SK-N-SH (cell line): ENCODE results near the gene SPOCK1. TPM values are rescaled to one million over a fixed set of nuclear protein-coding genes. Genes with fewer than 3 reads are reported as not detected.

Experiments used
- CTCF ChIA-PET: fragments of 300-600, 350-600 bp; formaldehyde crosslinking; extraction: SDS; loops from one replicate; lab custom pipeline; 2021; lab: Yijun Ruan, JAX
- POLR2A ChIA-PET: fragments of 350-600 bp; sonication (Branson Sonifier 250); formaldehyde crosslinking; extraction: SDS; loops from one replicate; lab custom pipeline; 2020; ENCODE audit warnings: antibody characterized with exemption, inconsistent platforms; lab: Yijun Ruan, JAX
- DNase-seq: peaks from one replicate; pipeline ENCODE4 v3.0.0; 2012
- H2AFZ ChIP-seq: fragments of 200-600 bp; sonication (generic); 2 replicates; pipeline ENCODE4 v1.8.1; 2016; ENCODE audit warnings: antibody characterized with exemption, mild to moderate bottlenecking, low read depth
- H3F3A ChIP-seq: fragments of 200-600 bp; sonication (generic); replicated peaks from 2 replicates; pipeline ENCODE3; 2016; ENCODE audit warnings: antibody characterized with exemption, mild to moderate bottlenecking; ENCODE audit not compliant: insufficient read depth
- H3K27ac ChIP-seq, 2 experiments: fragments of 200-500 bp in 1 of 2; fragments of 200-600 bp in 1 of 2; sonication (Bioruptor generic) in 1 of 2; sonication (generic), shearing (Covaris generic) in 1 of 2; 2 replicates each; pipeline versions ENCODE4 v1.5.1 to v1.6.1; 2014 to 2016; ENCODE audit warnings: low read depth in 2 of 2, inconsistent platforms in 1 of 2, low read length in 1 of 2, mild to moderate bottlenecking in 1 of 2, mixed read lengths in 1 of 2
- H3K27me3 ChIP-seq: fragments of 200-600 bp; sonication (generic), shearing (Covaris generic); 2 replicates; pipeline ENCODE4 v1.6.1; 2016; ENCODE audit warnings: mixed run types; ENCODE audit not compliant: insufficient read depth
- H3K36me3 ChIP-seq, 2 experiments: fragments of 200-500 bp in 1 of 2; fragments of 200-600 bp in 1 of 2; sonication (Bioruptor generic) in 1 of 2; sonication (generic) in 1 of 2; replicated peaks in 1 of 2; 2 replicates each; pipeline versions ENCODE3 to v1.5.1; 2014 to 2016; ENCODE audit warnings: low read length in 1 of 2, mild to moderate bottlenecking in 1 of 2; ENCODE audit not compliant: insufficient read depth in 2 of 2, control insufficient read depth in 1 of 2
- H3K4me1 ChIP-seq, 2 experiments: fragments of 200-500 bp in 1 of 2; fragments of 200-600 bp in 1 of 2; sonication (Bioruptor generic) in 1 of 2; sonication (generic), shearing (Covaris generic) in 1 of 2; 2 replicates each; pipeline versions ENCODE4 v1.5.1 to v1.6.1; 2014 to 2016; ENCODE audit warnings: low read depth in 1 of 2, low read length in 1 of 2, mixed run types in 1 of 2; ENCODE audit not compliant: insufficient read depth in 2 of 2, control insufficient read depth in 1 of 2
- H3K4me2 ChIP-seq: fragments of 200-600 bp; sonication (generic), shearing (Covaris generic); 2 replicates; pipeline ENCODE4 v1.6.1; 2017; ENCODE audit warnings: mixed run types
- H3K4me3 ChIP-seq, 2 experiments: fragments of 200-500 bp in 1 of 2; fragments of 200-600 bp in 1 of 2; sonication (Bioruptor generic) in 1 of 2; sonication (generic), shearing (Covaris generic) in 1 of 2; 2 replicates each; pipeline versions ENCODE4 v1.5.1 to v1.8.1; 2014 to 2016; ENCODE audit warnings: low read depth in 2 of 2, inconsistent platforms in 1 of 2, low read length in 1 of 2, mild to moderate bottlenecking in 1 of 2, mixed read lengths in 1 of 2, moderate library complexity in 1 of 2
- H3K79me2 ChIP-seq: fragments of 200-600 bp; sonication (generic); 2 replicates; pipeline ENCODE4 v1.8.1; 2017; ENCODE audit warnings: mild to moderate bottlenecking; ENCODE audit not compliant: insufficient read depth
- H3K9ac ChIP-seq: fragments of 200-600 bp; sonication (generic); 2 replicates; pipeline ENCODE4 v1.6.1; 2017; ENCODE audit warnings: mixed run types
- H3K9me2 ChIP-seq: fragments of 200-600 bp; sonication (generic); 2 replicates; pipeline ENCODE4 v1.6.1; 2017; ENCODE audit warnings: mixed run types
- H3K9me3 ChIP-seq: fragments of 200-600 bp; sonication (generic); 2 replicates; pipeline ENCODE4 v1.6.1; 2017; ENCODE audit warnings: mixed run types, mild to moderate bottlenecking, moderate library complexity
- H4K20me1 ChIP-seq: fragments of 200-600 bp; sonication (generic); 2 replicates; pipeline ENCODE4 v1.6.1; 2017; ENCODE audit warnings: mild to moderate bottlenecking, mixed run types; ENCODE audit not compliant: insufficient read depth
- CHD2 ChIP-seq: fragments of 150-350 bp; IDR thresholded peaks from 2 replicates; pipeline ENCODE4 v1.6.1; 2018; ENCODE audit warnings: low read length; ENCODE audit not compliant: partially characterized antibody
- EZH2phosphoT487 ChIP-seq: fragments of 200-600 bp; sonication (generic); IDR thresholded peaks from 2 replicates; pipeline ENCODE4 v1.6.1; 2017; ENCODE audit warnings: low read depth, mixed run types, mild to moderate bottlenecking, antibody characterized with exemption, moderate library complexity, borderline replicate concordance
- FOSL2 ChIP-seq: IDR thresholded peaks from 2 replicates; pipeline ENCODE4 v1.4.0; 2012; ENCODE audit warnings: low read depth, mild to moderate bottlenecking, moderate library complexity, borderline replicate concordance
- GATA2 ChIP-seq: sonication (generic); formaldehyde crosslinking; IDR thresholded peaks from 2 replicates; pipeline ENCODE4 v1.5.0; 2020; ENCODE audit warnings: mild to moderate bottlenecking, missing genetic modification reagents
- MEF2A ChIP-seq: IDR thresholded peaks from 2 replicates; pipeline ENCODE4 v1.4.0; 2012; ENCODE audit warnings: low read depth, borderline replicate concordance
- NRF1 ChIP-seq: IDR thresholded peaks from 2 replicates; pipeline ENCODE4 v1.6.1; 2012; ENCODE audit warnings: low read depth, mild to moderate bottlenecking, low read length
- RCOR1 ChIP-seq: fragments of 150-350 bp; IDR thresholded peaks from 2 replicates; pipeline ENCODE4 v1.6.1; 2017; ENCODE audit warnings: antibody characterized with exemption, low read length
- TEAD4 ChIP-seq: IDR thresholded peaks from 2 replicates; pipeline ENCODE4 v1.4.0; 2012; ENCODE audit warnings: mild to moderate bottlenecking, borderline replicate concordance; ENCODE audit not compliant: insufficient read depth
- WGBS: methylation state at CpG from one replicate; pipeline ENCODE4 v1.1.6; 2017; ENCODE audit warnings: low lambda C conversion rate; 5-methylcytosine and 5-hydroxymethylcytosine counted together
- polyA plus RNA-seq, 3 experiments: library from polyadenylated mRNA; depleted of rRNA; stranded (reverse); fragments of >200 nt; gene quantifications; 2 replicates each; pipeline ENCODE4 v1.2.3, GENCODE V29; 2012
- TF ChIP-seq, protein P1 (sequence below): IDR thresholded peaks from 2 replicates; pipeline ENCODE4 v1.4.0; 2012; ENCODE audit warnings: low read depth, borderline replicate concordance
- TF ChIP-seq, protein P2 (sequence below): fragments of 200-600 bp; sonication (generic); IDR thresholded peaks from 2 replicates; pipeline ENCODE4 v1.6.1; 2017; ENCODE audit warnings: antibody characterized with exemption, mild to moderate bottlenecking, moderate library complexity
- TF ChIP-seq, protein P3 (sequence below): IDR thresholded peaks from 2 replicates; pipeline ENCODE4; 2012
- TF ChIP-seq, protein P4 (sequence below): fragments of 150-350 bp; IDR thresholded peaks from 2 replicates; pipeline ENCODE4 v1.6.1; 2017; ENCODE audit warnings: antibody characterized with exemption, low read length, low read depth, borderline replicate concordance
- TF ChIP-seq, protein P5 (sequence below): IDR thresholded peaks from 2 replicates; pipeline ENCODE4 v1.4.0; 2012; ENCODE audit warnings: low read depth

The SPOCK1 gene
- polyA plus RNA-seq, 1 of the 3 experiments (the other 2 are of a cell fraction), result 11.3 TPM

DNA sequence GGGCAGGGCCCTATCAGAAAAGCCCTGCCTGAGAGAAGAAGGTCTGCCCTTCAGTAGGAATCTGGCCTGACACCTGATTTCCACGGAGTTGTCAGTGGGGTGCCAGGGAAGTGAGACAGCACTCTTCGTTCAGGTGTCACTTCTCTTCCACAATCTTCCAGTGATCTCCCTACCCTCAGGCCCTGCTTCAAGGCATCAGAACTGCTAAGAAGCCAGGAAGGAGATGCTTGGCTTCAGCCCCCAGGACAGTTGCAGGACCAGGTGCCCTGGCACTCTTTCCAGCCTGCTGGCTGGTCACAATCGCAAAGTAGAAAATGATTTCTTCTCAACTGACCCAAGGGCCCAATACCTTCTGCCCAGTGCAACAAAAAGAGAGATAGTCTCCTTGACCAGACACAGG lies 50.3 kb downstream of the SPOCK1 start:
- no peak for TF ChIP-seq GATA2 (CRISPR knock-in tag)
- TF ChIP-seq TEAD4, result no peak
- TF ChIP-seq, protein P1, sequence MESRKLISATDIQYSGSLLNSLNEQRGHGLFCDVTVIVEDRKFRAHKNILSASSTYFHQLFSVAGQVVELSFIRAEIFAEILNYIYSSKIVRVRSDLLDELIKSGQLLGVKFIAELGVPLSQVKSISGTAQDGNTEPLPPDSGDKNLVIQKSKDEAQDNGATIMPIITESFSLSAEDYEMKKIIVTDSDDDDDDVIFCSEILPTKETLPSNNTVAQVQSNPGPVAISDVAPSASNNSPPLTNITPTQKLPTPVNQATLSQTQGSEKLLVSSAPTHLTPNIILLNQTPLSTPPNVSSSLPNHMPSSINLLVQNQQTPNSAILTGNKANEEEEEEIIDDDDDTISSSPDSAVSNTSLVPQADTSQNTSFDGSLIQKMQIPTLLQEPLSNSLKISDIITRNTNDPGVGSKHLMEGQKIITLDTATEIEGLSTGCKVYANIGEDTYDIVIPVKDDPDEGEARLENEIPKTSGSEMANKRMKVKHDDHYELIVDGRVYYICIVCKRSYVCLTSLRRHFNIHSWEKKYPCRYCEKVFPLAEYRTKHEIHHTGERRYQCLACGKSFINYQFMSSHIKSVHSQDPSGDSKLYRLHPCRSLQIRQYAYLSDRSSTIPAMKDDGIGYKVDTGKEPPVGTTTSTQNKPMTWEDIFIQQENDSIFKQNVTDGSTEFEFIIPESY, result no peak
- TF ChIP-seq RCOR1, result no peak
- TF ChIP-seq, protein P2, sequence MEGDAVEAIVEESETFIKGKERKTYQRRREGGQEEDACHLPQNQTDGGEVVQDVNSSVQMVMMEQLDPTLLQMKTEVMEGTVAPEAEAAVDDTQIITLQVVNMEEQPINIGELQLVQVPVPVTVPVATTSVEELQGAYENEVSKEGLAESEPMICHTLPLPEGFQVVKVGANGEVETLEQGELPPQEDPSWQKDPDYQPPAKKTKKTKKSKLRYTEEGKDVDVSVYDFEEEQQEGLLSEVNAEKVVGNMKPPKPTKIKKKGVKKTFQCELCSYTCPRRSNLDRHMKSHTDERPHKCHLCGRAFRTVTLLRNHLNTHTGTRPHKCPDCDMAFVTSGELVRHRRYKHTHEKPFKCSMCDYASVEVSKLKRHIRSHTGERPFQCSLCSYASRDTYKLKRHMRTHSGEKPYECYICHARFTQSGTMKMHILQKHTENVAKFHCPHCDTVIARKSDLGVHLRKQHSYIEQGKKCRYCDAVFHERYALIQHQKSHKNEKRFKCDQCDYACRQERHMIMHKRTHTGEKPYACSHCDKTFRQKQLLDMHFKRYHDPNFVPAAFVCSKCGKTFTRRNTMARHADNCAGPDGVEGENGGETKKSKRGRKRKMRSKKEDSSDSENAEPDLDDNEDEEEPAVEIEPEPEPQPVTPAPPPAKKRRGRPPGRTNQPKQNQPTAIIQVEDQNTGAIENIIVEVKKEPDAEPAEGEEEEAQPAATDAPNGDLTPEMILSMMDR, result no peak
- TF ChIP-seq MEF2A, result no peak
- no peak for TF ChIP-seq FOSL2
- TF ChIP-seq, protein P3, sequence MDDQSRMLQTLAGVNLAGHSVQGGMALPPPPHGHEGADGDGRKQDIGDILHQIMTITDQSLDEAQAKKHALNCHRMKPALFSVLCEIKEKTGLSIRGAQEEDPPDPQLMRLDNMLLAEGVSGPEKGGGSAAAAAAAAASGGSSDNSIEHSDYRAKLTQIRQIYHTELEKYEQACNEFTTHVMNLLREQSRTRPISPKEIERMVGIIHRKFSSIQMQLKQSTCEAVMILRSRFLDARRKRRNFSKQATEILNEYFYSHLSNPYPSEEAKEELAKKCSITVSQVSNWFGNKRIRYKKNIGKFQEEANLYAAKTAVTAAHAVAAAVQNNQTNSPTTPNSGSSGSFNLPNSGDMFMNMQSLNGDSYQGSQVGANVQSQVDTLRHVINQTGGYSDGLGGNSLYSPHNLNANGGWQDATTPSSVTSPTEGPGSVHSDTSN, result no peak
- TF ChIP-seq, protein P4, sequence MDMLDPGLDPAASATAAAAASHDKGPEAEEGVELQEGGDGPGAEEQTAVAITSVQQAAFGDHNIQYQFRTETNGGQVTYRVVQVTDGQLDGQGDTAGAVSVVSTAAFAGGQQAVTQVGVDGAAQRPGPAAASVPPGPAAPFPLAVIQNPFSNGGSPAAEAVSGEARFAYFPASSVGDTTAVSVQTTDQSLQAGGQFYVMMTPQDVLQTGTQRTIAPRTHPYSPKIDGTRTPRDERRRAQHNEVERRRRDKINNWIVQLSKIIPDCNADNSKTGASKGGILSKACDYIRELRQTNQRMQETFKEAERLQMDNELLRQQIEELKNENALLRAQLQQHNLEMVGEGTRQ, result no peak
- TF ChIP-seq, protein P5, sequence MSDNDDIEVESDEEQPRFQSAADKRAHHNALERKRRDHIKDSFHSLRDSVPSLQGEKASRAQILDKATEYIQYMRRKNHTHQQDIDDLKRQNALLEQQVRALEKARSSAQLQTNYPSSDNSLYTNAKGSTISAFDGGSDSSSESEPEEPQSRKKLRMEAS, result no peak
- TF ChIP-seq NRF1, result no peak
- TF ChIP-seq CHD2, result no peak
- no peak for TF ChIP-seq EZH2phosphoT487
- TF ChIP-seq, all 33 proteins: peak for 0
- no peak for DNase-seq
- peaks cover 6 to 12% of the 10 kb centered on the region in 2 experiments; a peak in 2 of 4 replicates for H3K4me1 ChIP-seq
- no peak overlapping the region for H3K4me2 ChIP-seq
- H2AFZ ChIP-seq, result no peak overlapping the region
- H3K27me3 ChIP-seq, result no peaks in the 10 kb centered on the region
- no peak overlapping the region for H3K9ac ChIP-seq
- H3K9me3 ChIP-seq, result no peaks in the 10 kb centered on the region
- H3F3A ChIP-seq, result no peaks in the 10 kb centered on the region
- ChIA-PET CTCF (no interaction called here), POLR2A (no interaction called here)
- peaks cover 9% of the 10 kb centered on the region; the same call in 1 of the 2 replicates for H4K20me1 ChIP-seq
- no peaks in the 10 kb centered on the region for H3K9me2 ChIP-seq
- no peak overlapping the region for H3K27ac ChIP-seq
- H3K36me3 ChIP-seq, result no peaks in the 10 kb centered on the region
- peaks cover 79% of the 10 kb centered on the region; the same call in 1 of the 2 replicates for H3K79me2 ChIP-seq
- 71% methylated on average over 2 of the region's 3 CpGs for WGBS
- H3K4me3 ChIP-seq, result no peak overlapping the region
